Erythroblast (primary cell): ENCODE data around the gene USP35.

Experiments used
- GATA1 ChIP-seq: IDR thresholded peaks from 2 replicates; pipeline ENCODE4 v1.6.1; 2011; ENCODE audit warnings: low read depth, mild to moderate bottlenecking, control low read depth, low read length, moderate library complexity
- POLR2A ChIP-seq: IDR thresholded peaks from 2 replicates; pipeline ENCODE4 v1.6.1; 2011; ENCODE audit warnings: mild to moderate bottlenecking, low read length

GRCh38 chr11:78181185-78181584 lies 7.5 kb upstream of the USP35 start:
- no peak for TF ChIP-seq POLR2A
- TF ChIP-seq GATA1, result no peak
